ENCODE results near the gene GNAT1. TPM values are rescaled to one million over a fixed set of nuclear protein-coding genes. Genes with fewer than 3 reads are reported as not detected.

GNAT1 gene
- total and polyA plus RNA-seq, 2 of the 13 experiments (the other 11 are each of a cell fraction or from before 2014, with no cell fraction given): 0.15 TPM; not detected in 1

DNA sequence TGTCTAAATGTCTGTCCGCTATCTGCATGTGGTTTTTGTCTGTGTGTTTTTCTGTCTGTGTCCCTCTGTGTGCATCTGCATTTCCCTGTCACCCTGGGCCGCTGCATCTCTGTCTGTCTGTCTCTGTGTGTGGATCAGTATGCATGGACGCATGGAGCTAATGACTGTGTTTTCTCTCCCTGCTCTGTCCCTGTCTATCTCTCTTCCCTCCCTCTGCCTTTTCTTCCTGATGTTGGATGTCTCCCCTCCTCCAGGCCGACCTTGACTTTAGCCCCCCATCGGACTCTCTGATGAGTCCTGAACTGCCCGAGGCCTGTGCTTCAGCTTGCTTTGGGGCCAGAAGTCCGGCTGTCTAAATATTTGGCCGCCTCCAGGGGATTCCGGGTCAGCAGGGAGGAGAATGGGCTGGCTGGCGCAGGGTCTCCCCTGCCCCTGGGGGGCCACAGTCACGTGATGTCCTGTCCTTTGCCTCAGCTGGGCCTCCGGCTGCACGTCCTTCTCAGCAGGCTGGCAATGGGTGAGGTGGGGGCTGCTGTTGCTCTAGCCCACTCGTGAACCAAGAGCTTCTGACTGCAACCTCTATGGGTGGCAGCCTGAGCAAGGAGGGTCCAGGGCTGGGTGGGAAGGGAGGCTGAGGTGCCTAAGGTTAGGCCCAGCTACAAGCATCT, 17.4 kb downstream of the GNAT1 start (continued):
- peak; percentile 95 for TF ChIP-seq NR2F6 (IDR thresholded peaks at IDR 0.05)
- peak; percentile 95 for TF ChIP-seq NR2F6 (CRISPR knock-in tag; IDR thresholded peaks at IDR 0.05)
- TF ChIP-seq KMT2A (CRISPR knock-in tag; IDR thresholded peaks at IDR 0.05): 0 out of 2 replicates have a peak, but pooled peaks have one; percentile 11
- peak; percentile 35; the same call in 1 of the 2 replicates for TF ChIP-seq FOSL1 (CRISPR knock-in tag; IDR thresholded peaks at IDR 0.05; ENCODE audit: borderline replicate concordance)
- no peak for TF ChIP-seq NFATC3 (CRISPR knock-in tag; IDR thresholded peaks at IDR 0.05)
- TF ChIP-seq SMC3 (IDR thresholded peaks at IDR 0.05; ENCODE audit: low read length): no peak
- TF ChIP-seq, protein P1, sequence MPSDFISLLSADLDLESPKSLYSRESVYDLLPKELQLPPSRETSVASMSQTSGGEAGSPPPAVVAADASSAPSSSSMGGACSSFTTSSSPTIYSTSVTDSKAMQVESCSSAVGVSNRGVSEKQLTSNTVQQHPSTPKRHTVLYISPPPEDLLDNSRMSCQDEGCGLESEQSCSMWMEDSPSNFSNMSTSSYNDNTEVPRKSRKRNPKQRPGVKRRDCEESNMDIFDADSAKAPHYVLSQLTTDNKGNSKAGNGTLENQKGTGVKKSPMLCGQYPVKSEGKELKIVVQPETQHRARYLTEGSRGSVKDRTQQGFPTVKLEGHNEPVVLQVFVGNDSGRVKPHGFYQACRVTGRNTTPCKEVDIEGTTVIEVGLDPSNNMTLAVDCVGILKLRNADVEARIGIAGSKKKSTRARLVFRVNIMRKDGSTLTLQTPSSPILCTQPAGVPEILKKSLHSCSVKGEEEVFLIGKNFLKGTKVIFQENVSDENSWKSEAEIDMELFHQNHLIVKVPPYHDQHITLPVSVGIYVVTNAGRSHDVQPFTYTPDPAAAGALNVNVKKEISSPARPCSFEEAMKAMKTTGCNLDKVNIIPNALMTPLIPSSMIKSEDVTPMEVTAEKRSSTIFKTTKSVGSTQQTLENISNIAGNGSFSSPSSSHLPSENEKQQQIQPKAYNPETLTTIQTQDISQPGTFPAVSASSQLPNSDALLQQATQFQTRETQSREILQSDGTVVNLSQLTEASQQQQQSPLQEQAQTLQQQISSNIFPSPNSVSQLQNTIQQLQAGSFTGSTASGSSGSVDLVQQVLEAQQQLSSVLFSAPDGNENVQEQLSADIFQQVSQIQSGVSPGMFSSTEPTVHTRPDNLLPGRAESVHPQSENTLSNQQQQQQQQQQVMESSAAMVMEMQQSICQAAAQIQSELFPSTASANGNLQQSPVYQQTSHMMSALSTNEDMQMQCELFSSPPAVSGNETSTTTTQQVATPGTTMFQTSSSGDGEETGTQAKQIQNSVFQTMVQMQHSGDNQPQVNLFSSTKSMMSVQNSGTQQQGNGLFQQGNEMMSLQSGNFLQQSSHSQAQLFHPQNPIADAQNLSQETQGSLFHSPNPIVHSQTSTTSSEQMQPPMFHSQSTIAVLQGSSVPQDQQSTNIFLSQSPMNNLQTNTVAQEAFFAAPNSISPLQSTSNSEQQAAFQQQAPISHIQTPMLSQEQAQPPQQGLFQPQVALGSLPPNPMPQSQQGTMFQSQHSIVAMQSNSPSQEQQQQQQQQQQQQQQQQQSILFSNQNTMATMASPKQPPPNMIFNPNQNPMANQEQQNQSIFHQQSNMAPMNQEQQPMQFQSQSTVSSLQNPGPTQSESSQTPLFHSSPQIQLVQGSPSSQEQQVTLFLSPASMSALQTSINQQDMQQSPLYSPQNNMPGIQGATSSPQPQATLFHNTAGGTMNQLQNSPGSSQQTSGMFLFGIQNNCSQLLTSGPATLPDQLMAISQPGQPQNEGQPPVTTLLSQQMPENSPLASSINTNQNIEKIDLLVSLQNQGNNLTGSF (CRISPR knock-in tag; IDR thresholded peaks at IDR 0.05): 0 out of 2 replicates have a peak, but pooled peaks have one; percentile 4
- TF ChIP-seq, protein P2, sequence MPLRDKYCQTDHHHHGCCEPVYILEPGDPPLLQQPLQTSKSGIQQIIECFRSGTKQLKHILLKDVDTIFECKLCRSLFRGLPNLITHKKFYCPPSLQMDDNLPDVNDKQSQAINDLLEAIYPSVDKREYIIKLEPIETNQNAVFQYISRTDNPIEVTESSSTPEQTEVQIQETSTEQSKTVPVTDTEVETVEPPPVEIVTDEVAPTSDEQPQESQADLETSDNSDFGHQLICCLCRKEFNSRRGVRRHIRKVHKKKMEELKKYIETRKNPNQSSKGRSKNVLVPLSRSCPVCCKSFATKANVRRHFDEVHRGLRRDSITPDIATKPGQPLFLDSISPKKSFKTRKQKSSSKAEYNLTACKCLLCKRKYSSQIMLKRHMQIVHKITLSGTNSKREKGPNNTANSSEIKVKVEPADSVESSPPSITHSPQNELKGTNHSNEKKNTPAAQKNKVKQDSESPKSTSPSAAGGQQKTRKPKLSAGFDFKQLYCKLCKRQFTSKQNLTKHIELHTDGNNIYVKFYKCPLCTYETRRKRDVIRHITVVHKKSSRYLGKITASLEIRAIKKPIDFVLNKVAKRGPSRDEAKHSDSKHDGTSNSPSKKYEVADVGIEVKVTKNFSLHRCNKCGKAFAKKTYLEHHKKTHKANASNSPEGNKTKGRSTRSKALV (CRISPR knock-in tag; IDR thresholded peaks at IDR 0.05): no peak; the same call in 1 of the 2 replicates
- peak; percentile 27; the same call in 1 of the 2 replicates for TF ChIP-seq ZNF510 (CRISPR knock-in tag; IDR thresholded peaks at IDR 0.05; ENCODE audit: low read depth)
- TF ChIP-seq, protein P3, sequence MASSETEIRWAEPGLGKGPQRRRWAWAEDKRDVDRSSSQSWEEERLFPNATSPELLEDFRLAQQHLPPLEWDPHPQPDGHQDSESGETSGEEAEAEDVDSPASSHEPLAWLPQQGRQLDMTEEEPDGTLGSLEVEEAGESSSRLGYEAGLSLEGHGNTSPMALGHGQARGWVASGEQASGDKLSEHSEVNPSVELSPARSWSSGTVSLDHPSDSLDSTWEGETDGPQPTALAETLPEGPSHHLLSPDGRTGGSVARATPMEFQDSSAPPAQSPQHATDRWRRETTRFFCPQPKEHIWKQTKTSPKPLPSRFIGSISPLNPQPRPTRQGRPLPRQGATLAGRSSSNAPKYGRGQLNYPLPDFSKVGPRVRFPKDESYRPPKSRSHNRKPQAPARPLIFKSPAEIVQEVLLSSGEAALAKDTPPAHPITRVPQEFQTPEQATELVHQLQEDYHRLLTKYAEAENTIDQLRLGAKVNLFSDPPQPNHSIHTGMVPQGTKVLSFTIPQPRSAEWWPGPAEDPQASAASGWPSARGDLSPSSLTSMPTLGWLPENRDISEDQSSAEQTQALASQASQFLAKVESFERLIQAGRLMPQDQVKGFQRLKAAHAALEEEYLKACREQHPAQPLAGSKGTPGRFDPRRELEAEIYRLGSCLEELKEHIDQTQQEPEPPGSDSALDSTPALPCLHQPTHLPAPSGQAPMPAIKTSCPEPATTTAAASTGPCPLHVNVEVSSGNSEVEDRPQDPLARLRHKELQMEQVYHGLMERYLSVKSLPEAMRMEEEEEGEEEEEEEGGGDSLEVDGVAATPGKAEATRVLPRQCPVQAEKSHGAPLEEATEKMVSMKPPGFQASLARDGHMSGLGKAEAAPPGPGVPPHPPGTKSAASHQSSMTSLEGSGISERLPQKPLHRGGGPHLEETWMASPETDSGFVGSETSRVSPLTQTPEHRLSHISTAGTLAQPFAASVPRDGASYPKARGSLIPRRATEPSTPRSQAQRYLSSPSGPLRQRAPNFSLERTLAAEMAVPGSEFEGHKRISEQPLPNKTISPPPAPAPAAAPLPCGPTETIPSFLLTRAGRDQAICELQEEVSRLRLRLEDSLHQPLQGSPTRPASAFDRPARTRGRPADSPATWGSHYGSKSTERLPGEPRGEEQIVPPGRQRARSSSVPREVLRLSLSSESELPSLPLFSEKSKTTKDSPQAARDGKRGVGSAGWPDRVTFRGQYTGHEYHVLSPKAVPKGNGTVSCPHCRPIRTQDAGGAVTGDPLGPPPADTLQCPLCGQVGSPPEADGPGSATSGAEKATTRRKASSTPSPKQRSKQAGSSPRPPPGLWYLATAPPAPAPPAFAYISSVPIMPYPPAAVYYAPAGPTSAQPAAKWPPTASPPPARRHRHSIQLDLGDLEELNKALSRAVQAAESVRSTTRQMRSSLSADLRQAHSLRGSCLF (CRISPR knock-in tag; IDR thresholded peaks at IDR 0.05; ENCODE audit: borderline replicate concordance): 0 out of 2 replicates have a peak, but pooled peaks have one; percentile 55
- peak; percentile 100 for TF ChIP-seq HIVEP1 (CRISPR knock-in tag; IDR thresholded peaks at IDR 0.05)
- TF ChIP-seq MTA3 (CRISPR knock-in tag; IDR thresholded peaks at IDR 0.05): no peak
- no peak; the same call in 1 of the 2 replicates for TF ChIP-seq CBX5 (CRISPR knock-in tag; IDR thresholded peaks at IDR 0.05; ENCODE audit: borderline replicate concordance)
- TF ChIP-seq MEIS1 (CRISPR knock-in tag; IDR thresholded peaks at IDR 0.05; ENCODE audit: borderline replicate concordance): peak; percentile 89
- TF ChIP-seq SOX13 (IDR thresholded peaks at IDR 0.05): peak; percentile 71
- TF ChIP-seq SOX13 (CRISPR knock-in tag; conservative IDR thresholded peaks at IDR 0.05 in 1 of 2, IDR thresholded peaks at IDR 0.05 in 1 of 2): peak in 1 of 2 experiments; percentile 83; a peak in 2 of 4 replicates
- no peak for TF ChIP-seq ZNF329 (CRISPR knock-in tag; IDR thresholded peaks at IDR 0.05; ENCODE audit: low read depth)

Data from HepG2 (cell line).